IMR-90 (cell line): ENCODE measurements around the gene MED26.

Experiments used
- BHLHE40 ChIP-seq: fragments of 150-350 bp; IDR thresholded peaks from 2 replicates; pipeline ENCODE4 v1.6.1; 2016; ENCODE audit warnings: mild to moderate bottlenecking, low read depth, low read length
- CHD1 ChIP-seq: IDR thresholded peaks from 2 replicates; pipeline ENCODE4 v1.6.1; 2012; ENCODE audit warnings: low read depth, low read length, improper control_type of control experiment
- CTCF ChIP-seq: conservative IDR thresholded peaks from 2 replicates; pipeline ENCODE4 v1.5.1; 2012; ENCODE audit warnings: mild to moderate bottlenecking, low read depth, low read length, improper control_type of control experiment
- ELK1 ChIP-seq: fragments of 150-350 bp; IDR thresholded peaks from 2 replicates; pipeline ENCODE4 v1.6.1; 2016; ENCODE audit warnings: low read depth, mild to moderate bottlenecking, low read length, moderate library complexity, borderline replicate concordance
- MAFK ChIP-seq: IDR thresholded peaks from 2 replicates; pipeline ENCODE4 v1.6.1; 2012; ENCODE audit warnings: low read depth, low read length, improper control_type of control experiment
- MAZ ChIP-seq: IDR thresholded peaks from 2 replicates; pipeline ENCODE4 v1.6.1; 2012; ENCODE audit warnings: low read depth, mild to moderate bottlenecking, low read length, improper control_type of control experiment, moderate library complexity, borderline replicate concordance
- MXI1 ChIP-seq: IDR thresholded peaks from 2 replicates; pipeline ENCODE4 v1.6.1; 2012; ENCODE audit warnings: low read depth, mild to moderate bottlenecking, low read length, moderate library complexity, borderline replicate concordance
- POLR2A ChIP-seq: IDR thresholded peaks from 2 replicates; pipeline ENCODE4 v1.6.1; 2012; ENCODE audit warnings: mild to moderate bottlenecking, low read depth, low read length
- RAD21 ChIP-seq: IDR thresholded peaks from 2 replicates; pipeline ENCODE4 v1.6.1; 2012; ENCODE audit warnings: low read length, improper control_type of control experiment
- RCOR1 ChIP-seq: IDR thresholded peaks from 2 replicates; pipeline ENCODE4 v1.6.1; 2012; ENCODE audit warnings: mild to moderate bottlenecking, low read length, improper control_type of control experiment; ENCODE audit not compliant: insufficient replicate concordance
- RFX5 ChIP-seq: IDR thresholded peaks from 2 replicates; pipeline ENCODE4 v1.8.0; 2012; ENCODE audit warnings: low read depth, mild to moderate bottlenecking, low read length, moderate library complexity

- TF ChIP-seq CTCF = no peak
- TF ChIP-seq POLR2A = no peak
- TF ChIP-seq RAD21 = no peak
- no peak for TF ChIP-seq MXI1
- no peak for TF ChIP-seq RFX5
- TF ChIP-seq MAFK = no peak
- TF ChIP-seq MAZ = no peak
- TF ChIP-seq ELK1 = no peak
- no peak for TF ChIP-seq CHD1
- TF ChIP-seq BHLHE40 = no peak
- TF ChIP-seq RCOR1 = no peak
Measured at GRCh38 chr19:16525751-16526481, 102.1 kb downstream of the MED26 start.
